ENCODE results near the gene R3HDM4.
"Not testable (repeated sequence)": the region's sequence is repeated elsewhere in the genome, so short reads cannot be mapped to it uniquely, and the experiment has no call there.

Gene R3HDM4

DNA sequence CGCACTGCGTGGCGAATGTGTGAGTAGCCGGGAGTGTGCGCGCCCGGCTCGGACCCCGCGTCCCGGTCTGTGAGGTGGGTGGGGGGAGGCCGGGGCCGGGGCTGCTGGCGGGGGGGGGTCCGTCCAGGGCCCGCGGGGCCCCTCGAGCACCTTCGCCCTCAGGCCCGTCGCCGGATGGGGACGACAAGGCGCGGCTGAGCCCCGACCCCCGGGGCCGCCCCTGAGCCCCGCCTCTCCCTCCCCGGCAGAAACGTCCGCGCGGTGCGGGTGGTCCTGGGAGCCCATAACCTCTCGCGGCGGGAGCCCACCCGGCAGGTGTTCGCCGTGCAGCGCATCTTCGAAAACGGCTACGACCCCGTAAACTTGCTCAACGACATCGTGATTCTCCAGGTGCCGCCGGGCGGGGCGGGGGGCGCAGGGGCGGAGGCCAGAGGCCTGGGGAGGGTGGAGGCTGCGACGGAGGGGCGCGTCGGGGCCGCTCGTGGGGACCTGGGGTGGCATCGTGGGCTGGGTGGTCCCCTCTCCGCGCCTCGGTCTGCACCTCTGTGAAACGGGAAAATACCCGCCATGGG is 59.9 kb downstream of the R3HDM4 start:
- no peak for DNase-seq

DNA sequence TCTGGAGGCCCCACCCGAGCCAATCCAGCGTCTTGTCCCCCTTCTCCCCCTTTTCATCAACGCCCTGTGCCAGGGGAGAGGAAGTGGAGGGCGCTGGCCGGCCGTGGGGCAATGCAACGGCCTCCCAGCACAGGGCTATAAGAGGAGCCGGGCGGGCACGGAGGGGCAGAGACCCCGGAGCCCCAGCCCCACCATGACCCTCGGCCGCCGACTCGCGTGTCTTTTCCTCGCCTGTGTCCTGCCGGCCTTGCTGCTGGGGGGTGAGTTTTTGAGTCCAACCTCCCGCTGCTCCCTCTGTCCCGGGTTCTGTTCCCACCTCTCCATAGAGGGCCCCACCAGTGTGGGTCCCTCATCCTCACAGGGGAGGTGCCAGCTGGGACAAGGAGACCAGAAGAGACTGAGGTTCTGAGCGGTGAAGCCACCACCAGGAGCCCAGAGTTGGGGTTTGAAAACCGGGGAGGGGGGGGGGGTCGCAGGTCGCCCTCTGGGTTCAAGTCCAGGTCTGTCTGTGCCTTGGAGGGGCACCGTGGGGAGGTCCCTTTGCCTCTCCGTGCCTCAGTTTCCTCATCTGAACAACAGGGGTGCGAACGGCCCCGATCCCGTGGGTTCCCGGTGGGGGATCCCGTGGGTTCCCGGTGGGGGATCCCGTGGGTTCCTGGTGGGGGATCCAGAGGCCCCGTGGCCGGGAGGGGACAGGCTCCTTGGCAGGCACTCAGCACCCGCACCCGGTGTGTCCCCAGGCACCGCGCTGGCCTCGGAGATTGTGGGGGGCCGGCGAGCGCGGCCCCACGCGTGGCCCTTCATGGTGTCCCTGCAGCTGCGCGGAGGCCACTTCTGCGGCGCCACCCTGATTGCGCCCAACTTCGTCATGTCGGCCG is 60.6 kb downstream of the R3HDM4 start, which contains the start of gene ELANE:
TSS of gene ELANE (plus strand) at position 168 of the 878 bp plus-strand sequence. CDS start at position 194, 26 bp downstream.
- DNase-seq, result no peak

DNA sequence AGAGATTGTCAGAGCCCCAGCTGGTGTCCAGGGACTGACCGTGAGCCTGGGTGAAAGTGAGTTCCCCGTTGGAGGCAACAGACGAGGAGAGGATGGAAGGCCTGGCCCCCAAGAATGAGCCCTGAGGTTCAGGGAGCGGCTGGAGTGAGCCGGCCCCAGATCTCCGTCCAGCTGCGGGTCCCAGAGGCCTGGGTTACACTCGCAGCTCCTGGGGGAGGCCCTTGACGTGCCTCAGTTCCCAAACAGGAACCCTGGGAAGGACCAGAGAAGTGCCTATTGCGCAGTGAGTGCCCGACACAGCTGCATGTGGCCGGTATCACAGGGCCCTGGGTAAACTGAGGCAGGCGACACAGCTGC is 62.1 kb downstream of the R3HDM4 start:
- no peak for DNase-seq

DNA sequence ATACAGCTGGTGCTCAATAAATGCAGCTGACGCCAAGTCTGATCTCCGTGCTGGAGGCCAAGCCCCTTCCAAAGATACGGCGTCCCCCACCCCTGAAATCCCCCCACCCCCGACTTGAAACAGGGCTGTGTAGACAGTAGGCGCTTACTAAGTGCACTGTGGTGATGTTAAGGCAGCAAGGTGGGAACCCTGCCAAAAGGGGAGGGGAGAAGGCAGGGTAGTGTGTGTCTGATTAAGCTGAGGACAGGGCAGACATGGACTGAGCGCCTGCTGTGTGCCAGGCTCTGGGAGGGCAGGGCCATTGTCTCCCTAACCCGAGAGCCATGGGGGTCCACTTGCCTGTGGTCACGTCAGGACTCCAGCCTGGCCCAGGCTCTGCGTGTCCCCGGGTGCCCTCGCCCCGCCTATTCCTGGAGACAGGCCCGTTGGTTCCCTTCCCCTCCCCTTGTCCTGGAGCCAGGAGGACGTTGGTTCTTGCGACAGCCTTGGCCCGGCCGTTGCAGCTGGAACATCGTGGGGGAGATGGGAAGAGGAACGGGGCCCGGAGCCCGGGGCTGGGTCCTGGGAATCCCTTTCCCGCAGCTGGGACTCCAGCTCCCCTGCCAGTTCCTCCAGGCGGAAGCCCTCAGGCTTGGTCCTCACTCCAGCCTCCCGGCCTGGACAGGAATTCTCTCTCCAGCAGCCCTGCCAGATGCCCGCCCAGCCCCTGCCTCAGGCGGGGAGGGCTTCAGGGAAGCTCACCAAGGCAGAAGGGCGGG is 62.6 kb downstream of the R3HDM4 start:
- no peak for DNase-seq

DNA sequence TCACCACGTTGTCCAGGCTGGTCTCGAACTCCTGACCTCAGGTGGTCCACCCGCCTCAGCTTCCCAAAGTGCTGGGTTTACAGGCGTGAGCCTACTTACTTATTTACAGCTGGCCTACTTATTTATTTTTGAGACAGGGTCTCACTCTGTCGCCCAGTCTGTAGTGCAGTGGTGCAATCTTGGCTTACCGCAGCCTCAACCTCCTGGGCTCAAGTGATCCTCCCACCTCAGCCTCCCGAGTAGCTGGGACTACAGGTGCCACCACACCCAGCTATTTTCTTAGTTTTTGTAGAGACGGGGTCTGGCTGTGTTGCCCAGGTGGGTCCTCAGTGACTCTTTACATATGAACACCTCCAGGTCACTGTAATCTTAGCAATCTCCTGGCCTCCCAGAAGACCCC is 63.8 kb downstream of the R3HDM4 start:
- not testable (repeated sequence) for DNase-seq

DNA sequence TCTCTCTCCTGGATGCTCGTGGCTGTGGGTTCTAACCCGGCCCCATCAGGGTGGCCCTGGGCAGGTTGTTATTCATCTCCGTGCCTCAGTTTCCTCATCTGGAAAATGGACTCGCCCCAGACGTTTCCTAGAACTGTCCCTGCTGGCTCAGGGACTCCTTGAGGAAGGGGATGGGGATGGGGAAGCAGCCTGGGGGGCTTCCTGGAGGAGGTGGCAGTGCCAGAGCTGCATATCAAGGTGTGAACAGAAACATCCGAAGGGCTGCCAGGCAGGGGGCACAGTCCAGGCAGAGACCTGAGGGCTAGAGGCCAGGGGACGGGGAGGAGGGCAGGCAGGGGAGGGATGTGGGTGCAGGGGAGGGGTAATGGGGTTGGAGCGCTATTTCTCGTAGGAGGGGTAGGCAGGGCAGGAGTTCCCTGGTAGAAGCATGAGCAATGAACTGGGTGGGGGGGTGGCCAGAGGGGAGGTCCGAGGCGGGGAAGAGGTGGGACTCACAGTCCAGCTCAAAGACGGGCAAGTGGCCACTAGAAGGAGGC is 64.6 kb downstream of the R3HDM4 start:
- no peak for DNase-seq
